ENCODE data around the gene FNDC3B. TPM values are rescaled to one million over a fixed set of nuclear protein-coding genes. Genes with fewer than 3 reads are reported as not detected.

The FNDC3B gene
- total RNA-seq, 1 donor from 2014 or later = 68.5 TPM

- Histone ChIP-seq H3K27ac (no peak overlapping the region), H3K36me3 (no peaks in the 10 kb centered on the region), H3K4me1 (no peaks in the 10 kb centered on the region), H3K9me3 (no peaks in the 10 kb centered on the region), H3K27me3 (no peaks in the 10 kb centered on the region), H3K4me3 (no peak overlapping the region)
- TF ChIP-seq CTCF (IDR thresholded peaks at IDR 0.05) = no peak
- TF ChIP-seq POLR2A (IDR thresholded peaks at IDR 0.05) = no peak
- TF ChIP-seq POLR2AphosphoS5 (IDR thresholded peaks at IDR 0.05; ENCODE audit: insufficient read depth in 1 of 2, low read depth in 1 of 2) = no peak
- intact Hi-C loops (cut with DNase I) = no loop called here
- no peak for DNase-seq (ENCODE audit: extremely low spot score in 2 of 2)
Measured at GRCh38 chr3:172387728-172388127, 348.4 kb downstream of the FNDC3B start.

GRCh38 chr3:172388412-172389078, 349.2 kb downstream of the FNDC3B start:
- TF ChIP-seq POLR2AphosphoS5 (IDR thresholded peaks at IDR 0.05; ENCODE audit: insufficient read depth in 1 of 2, low read depth in 1 of 2) (no peak), POLR2A (IDR thresholded peaks at IDR 0.05) (no peak), CTCF (IDR thresholded peaks at IDR 0.05) (no peak)
- H3K4me1 ChIP-seq = no peaks in the 10 kb centered on the region
- H3K27ac ChIP-seq = no peak overlapping the region
- no peaks in the 10 kb centered on the region for H3K27me3 ChIP-seq
- intact Hi-C loops (cut with DNase I) = no loop called here
- H3K36me3 ChIP-seq = no peaks in the 10 kb centered on the region
- DNase-seq (ENCODE audit: extremely low spot score in 2 of 2) = no peak
- H3K9me3 ChIP-seq = no peaks in the 10 kb centered on the region
- no peak overlapping the region for H3K4me3 ChIP-seq

- intact Hi-C loops (cut with DNase I) = no loop called here
- Histone ChIP-seq H3K36me3 (no peaks in the 10 kb centered on the region), H3K4me1 (no peaks in the 10 kb centered on the region), H3K27me3 (no peaks in the 10 kb centered on the region), H3K27ac (no peak overlapping the region), H3K4me3 (no peak overlapping the region), H3K9me3 (no peaks in the 10 kb centered on the region)
- DNase-seq (ENCODE audit: extremely low spot score in 2 of 2) = no peak
- no peak for TF ChIP-seq POLR2A (IDR thresholded peaks at IDR 0.05)
- no peak for TF ChIP-seq CTCF (IDR thresholded peaks at IDR 0.05)
- no peak for TF ChIP-seq POLR2AphosphoS5 (IDR thresholded peaks at IDR 0.05; ENCODE audit: insufficient read depth in 1 of 2, low read depth in 1 of 2)
Measured at GRCh38 chr3:172390792-172391191, 351.4 kb downstream of the FNDC3B start.

GRCh38 chr3:172391592-172392302, 352.4 kb downstream of the FNDC3B start:
- no peak for DNase-seq (ENCODE audit: extremely low spot score in 2 of 2)
- no peak overlapping the region for H3K4me3 ChIP-seq
- no peaks in the 10 kb centered on the region for H3K9me3 ChIP-seq
- TF ChIP-seq CTCF (IDR thresholded peaks at IDR 0.05) (no peak), POLR2AphosphoS5 (IDR thresholded peaks at IDR 0.05; ENCODE audit: insufficient read depth in 1 of 2, low read depth in 1 of 2) (no peak), POLR2A (IDR thresholded peaks at IDR 0.05) (no peak)
- H3K4me1 ChIP-seq = no peaks in the 10 kb centered on the region
- H3K36me3 ChIP-seq = no peaks in the 10 kb centered on the region
- intact Hi-C loops (cut with DNase I) = no loop called here
- no peak overlapping the region for H3K27ac ChIP-seq
- no peaks in the 10 kb centered on the region for H3K27me3 ChIP-seq

GRCh38 chr3:172394692-172395091, 355.3 kb downstream of the FNDC3B start:
- no peaks in the 10 kb centered on the region for H3K4me1 ChIP-seq
- DNase-seq (ENCODE audit: extremely low spot score in 2 of 2) = no peak

More at GRCh38 chr3:172394692-172395091, 355.3 kb downstream of the FNDC3B start:
- no peak for TF ChIP-seq POLR2A (IDR thresholded peaks at IDR 0.05)
- TF ChIP-seq CTCF (IDR thresholded peaks at IDR 0.05) = no peak
- TF ChIP-seq POLR2AphosphoS5 (IDR thresholded peaks at IDR 0.05; ENCODE audit: insufficient read depth in 1 of 2, low read depth in 1 of 2) = no peak
- Histone ChIP-seq H3K36me3 (peaks cover 0 to 11% of the 10 kb centered on the region in 2 donors), H3K27ac (no peak overlapping the region), H3K27me3 (no peaks in the 10 kb centered on the region), H3K4me3 (no peak overlapping the region), H3K9me3 (no peaks in the 10 kb centered on the region)
- intact Hi-C loops (cut with DNase I) = no loop called here

All from vagina (tissue), 2 donors.